Upper lobe of left lung (tissue), 6 donors: ENCODE results near the gene STXBP6. TPM values are rescaled to one million over a fixed set of nuclear protein-coding genes. Genes with fewer than 3 reads are reported as not detected.

Source experiments
- ATAC-seq, 2 donors: fragments of 200-7000 bp; cut with Tn5 transposase; one replicate each; pipeline ENCODE4 v1.9.1; 2022; ENCODE audit warnings: mild to moderate bottlenecking in 2 of 2, moderate library complexity in 2 of 2; ENCODE audit not compliant: low FRiP score in 2 of 2
- DNase-seq, 2 donors: peaks; one replicate each; pipeline ENCODE4 v3.0.0-alpha.2; 2019 to 2020
- H3K27ac ChIP-seq, 4 donors: fragments of 200-600 bp; sonication (generic); one replicate each; pipeline ENCODE4 v1.5.1; 2016 to 2019
- H3K27me3 ChIP-seq, 4 donors: fragments of 200-600 bp; sonication (generic); one replicate each; pipeline ENCODE4 v1.5.1; 2017 to 2019
- H3K36me3 ChIP-seq, 4 donors: fragments of 200-600 bp; sonication (generic); one replicate each; pipeline ENCODE4 v1.5.1; 2016 to 2019
- H3K4me1 ChIP-seq, 4 donors: fragments of 200-600 bp; sonication (generic); one replicate each; pipeline ENCODE4 v1.5.1; 2018 to 2019
- H3K4me3 ChIP-seq, 4 donors: fragments of 200-600 bp; sonication (generic); one replicate each; pipeline ENCODE4 v1.5.1; 2017 to 2019; ENCODE audit warnings: mild to moderate bottlenecking in 2 of 4, moderate library complexity in 1 of 4
- H3K9me3 ChIP-seq, 4 donors: fragments of 200-600 bp; sonication (generic); one replicate each; pipeline ENCODE4 v1.5.1; 2018 to 2019
- CTCF ChIP-seq, 6 experiments: fragments of 450-650 bp in 4 of 6; fragments of 200-600 bp in 2 of 6; sonication (generic) in 2 of 6; IDR thresholded peaks; one replicate each; pipeline ENCODE4 v1.5.1; 2016 to 2019; ENCODE audit warnings: antibody characterized with exemption in 6 of 6
- EP300 ChIP-seq, 4 donors: sonication (generic); formaldehyde crosslinking; IDR thresholded peaks; one replicate each; pipeline ENCODE4 v1.5.1; 2017; ENCODE audit warnings: antibody characterized with exemption in 4 of 4, control low read depth in 2 of 4
- POLR2A ChIP-seq, 4 donors: fragments of 450-650 bp; IDR thresholded peaks; one replicate each; pipeline ENCODE4 v1.5.1; 2016 to 2017; ENCODE audit warnings: antibody characterized with exemption in 4 of 4, mild to moderate bottlenecking in 2 of 4
- POLR2AphosphoS5 ChIP-seq, 2 donors: sonication (generic); formaldehyde crosslinking; IDR thresholded peaks; one replicate each; pipeline ENCODE4 v1.5.1; 2017; ENCODE audit warnings: antibody characterized with exemption in 2 of 2
- WGBS, 2 donors: methylation state at CpG; one replicate each; pipeline ENCODE4 v1.1.5; 2017 to 2018; 5-methylcytosine and 5-hydroxymethylcytosine counted together
- total RNA-seq, 6 donors: library from RNA; depleted of rRNA in 4 of 6; stranded (reverse); fragments of >200 nt in 4 of 6; gene quantifications; one replicate each; pipeline versions ENCODE4 v1.1.0 to v1.2.1, GENCODE V29; 2016 to 2021
- donor health status: DM: no; HTN: no; CAD: no; lungs with moderate emphysema.
- donor health status: DM: no; HTN: yes; CAD: no; lungs with severe emphysema.

The STXBP6 gene
- total RNA-seq, 6 donors from 2014 or later: 13.6 to 38.3 (median 23.7) TPM

- 40 to 55% methylated on average over 1 of the region's 1 CpG for WGBS, 2 donors
- TF ChIP-seq EP300 (IDR thresholded peaks at IDR 0.05): no peak
- no peak for TF ChIP-seq CTCF (IDR thresholded peaks at IDR 0.05)
- TF ChIP-seq POLR2A (IDR thresholded peaks at IDR 0.05): no peak
- no peak for TF ChIP-seq POLR2AphosphoS5 (IDR thresholded peaks at IDR 0.05)
- no peaks in the 10 kb centered on the region for H3K9me3 ChIP-seq
- DNase-seq: no peak
- H3K27me3 ChIP-seq: no peaks in the 10 kb centered on the region
- H3K27ac ChIP-seq: no peak overlapping the region
- no peaks in the 10 kb centered on the region for H3K36me3 ChIP-seq
- no peak for ATAC-seq
- no peak overlapping the region for H3K4me3 ChIP-seq
- peaks cover 0 to 5% (median 2%) of the 10 kb centered on the region in 4 donors for H3K4me1 ChIP-seq
Measured at GRCh38 chr14:24928386-24928900, 121.5 kb downstream of the STXBP6 start.

GRCh38 chr14:24927809-24928208, 122.1 kb downstream of the STXBP6 start:
- Histone ChIP-seq H3K36me3 (no peaks in the 10 kb centered on the region), H3K27me3 (no peaks in the 10 kb centered on the region), H3K4me3 (no peak overlapping the region), H3K4me1 (peaks cover 0 to 5% (median 2%) of the 10 kb centered on the region in 4 donors), H3K9me3 (no peaks in the 10 kb centered on the region), H3K27ac (no peak overlapping the region)
- no peak for ATAC-seq
- no peak for DNase-seq
- WGBS, 2 donors: 24 to 42% methylated on average over 4 of the region's 4 CpGs
- TF ChIP-seq POLR2AphosphoS5 (IDR thresholded peaks at IDR 0.05) (no peak), EP300 (IDR thresholded peaks at IDR 0.05) (no peak), CTCF (IDR thresholded peaks at IDR 0.05) (no peak), POLR2A (IDR thresholded peaks at IDR 0.05) (no peak)

GRCh38 chr14:24925771-24926374, 124.1 kb downstream of the STXBP6 start:
- Histone ChIP-seq H3K27me3 (no peaks in the 10 kb centered on the region), H3K4me3 (no peak overlapping the region), H3K9me3 (no peaks in the 10 kb centered on the region), H3K36me3 (no peaks in the 10 kb centered on the region), H3K4me1 (peaks cover 0 to 8% (median 3%) of the 10 kb centered on the region in 4 donors), H3K27ac (no peak overlapping the region)
- ATAC-seq: no peak
- 84 to 85% methylated on average over 5 of the region's 5 CpGs for WGBS, 2 donors
- no peak for TF ChIP-seq CTCF (IDR thresholded peaks at IDR 0.05)
- no peak for TF ChIP-seq EP300 (IDR thresholded peaks at IDR 0.05)
- no peak for TF ChIP-seq POLR2A (IDR thresholded peaks at IDR 0.05)
- TF ChIP-seq POLR2AphosphoS5 (IDR thresholded peaks at IDR 0.05): no peak
- DNase-seq: no peak

GRCh38 chr14:24924544-24924943, 125.4 kb downstream of the STXBP6 start:
- Histone ChIP-seq H3K36me3 (no peaks in the 10 kb centered on the region), H3K27ac (no peak overlapping the region), H3K4me3 (no peak overlapping the region), H3K9me3 (no peaks in the 10 kb centered on the region), H3K27me3 (no peaks in the 10 kb centered on the region), H3K4me1 (peaks cover 4 to 8% (median 5%) of the 10 kb centered on the region in 4 donors)
- WGBS, 2 donors: 67 to 76% methylated on average over 3 of the region's 3 CpGs
- no peak for TF ChIP-seq EP300 (IDR thresholded peaks at IDR 0.05)
- no peak for TF ChIP-seq POLR2AphosphoS5 (IDR thresholded peaks at IDR 0.05)
- TF ChIP-seq CTCF (IDR thresholded peaks at IDR 0.05): no peak
- TF ChIP-seq POLR2A (IDR thresholded peaks at IDR 0.05): no peak
- ATAC-seq (no peak), DNase-seq (no peak)

GRCh38 chr14:24921903-24922302, 128.0 kb downstream of the STXBP6 start:
- no peak for TF ChIP-seq EP300 (IDR thresholded peaks at IDR 0.05)
- TF ChIP-seq POLR2A (IDR thresholded peaks at IDR 0.05): no peak
- TF ChIP-seq CTCF (IDR thresholded peaks at IDR 0.05): no peak
- TF ChIP-seq POLR2AphosphoS5 (IDR thresholded peaks at IDR 0.05): no peak
- DNase-seq (no peak), ATAC-seq (no peak)
- Histone ChIP-seq H3K4me1 (peaks cover 4 to 16% (median 4%) of the 10 kb centered on the region in 4 donors), H3K27me3 (no peaks in the 10 kb centered on the region), H3K9me3 (no peaks in the 10 kb centered on the region), H3K27ac (peak overlapping the region in 1 of 4 donors; percentile 0), H3K4me3 (no peak overlapping the region), H3K36me3 (no peaks in the 10 kb centered on the region)
- WGBS, 2 donors: 17 to 78% methylated on average over 1 of the region's 1 CpG
